Parathyroid adenoma (tissue), 2 donors: ENCODE measurements around the gene C7.

Experiments
- H2AFZ ChIP-seq: fragments of 300-600 bp; sonication (generic); one replicate; pipeline ENCODE4 v1.7.0; 2017; ENCODE audit warnings: antibody characterized with exemption, mild to moderate bottlenecking
- H3K27ac ChIP-seq: fragments of 300-600 bp; sonication (generic); one replicate; pipeline ENCODE4 v1.7.0; 2017
- H3K27me3 ChIP-seq: fragments of 300-600 bp; sonication (generic); one replicate; pipeline ENCODE4 v1.7.0; 2017; ENCODE audit warnings: low read length; ENCODE audit not compliant: control insufficient read depth, insufficient read depth
- H3K36me3 ChIP-seq: fragments of 300-600 bp; sonication (generic); one replicate; pipeline ENCODE4 v1.7.0; 2017; ENCODE audit warnings: low read length; ENCODE audit not compliant: control insufficient read depth, insufficient read depth
- H3K4me1 ChIP-seq: fragments of 300-600 bp; sonication (generic); one replicate; pipeline ENCODE4 v1.7.0; 2017; ENCODE audit warnings: control low read depth
- H3K4me2 ChIP-seq: fragments of 300-600 bp; sonication (generic); one replicate; pipeline ENCODE4 v1.7.0; 2017; ENCODE audit warnings: low read length
- H3K4me3 ChIP-seq: fragments of 300-600 bp; sonication (generic); one replicate; pipeline ENCODE4 v1.7.0; 2017; ENCODE audit warnings: low read depth, low read length
- H3K79me2 ChIP-seq: fragments of 300-600 bp; sonication (generic); one replicate; pipeline ENCODE4 v1.7.0; 2017; ENCODE audit warnings: control low read depth
- H3K9ac ChIP-seq: fragments of 300-600 bp; sonication (generic); one replicate; pipeline ENCODE4 v1.7.0; 2017; ENCODE audit warnings: mild to moderate bottlenecking
- H3K9me3 ChIP-seq: fragments of 300-600 bp; sonication (generic); one replicate; pipeline ENCODE4 v1.7.0; 2017; ENCODE audit warnings: low read length; ENCODE audit not compliant: control insufficient read depth
- CTCF ChIP-seq: fragments of 300-600 bp; sonication (generic); IDR thresholded peaks from one replicate; pipeline ENCODE4 v1.7.0; 2017; ENCODE audit warnings: antibody characterized with exemption, mild to moderate bottlenecking
- donor health status: primary hyperparathyroidism.

Gene C7

GRCh38 chr5:40915341-40915926 is 6.1 kb downstream of the C7 start:
- no peak for TF ChIP-seq CTCF
- H3K27me3 ChIP-seq, result no peaks in the 10 kb centered on the region
- no peak overlapping the region for H3K27ac ChIP-seq
- no peak overlapping the region for H3K9ac ChIP-seq
- no peaks in the 10 kb centered on the region for H3K79me2 ChIP-seq
- peak overlapping the region; percentile 61 for H2AFZ ChIP-seq
- H3K4me1 ChIP-seq, result peaks cover 3% of the 10 kb centered on the region
- H3K9me3 ChIP-seq, result no peaks in the 10 kb centered on the region
- H3K4me2 ChIP-seq, result no peak overlapping the region
- no peaks in the 10 kb centered on the region for H3K36me3 ChIP-seq
- H3K4me3 ChIP-seq, result no peak overlapping the region

GRCh38 chr5:40916226-40916625 is 6.9 kb downstream of the C7 start:
- no peak for TF ChIP-seq CTCF
- no peaks in the 10 kb centered on the region for H3K36me3 ChIP-seq
- H3K79me2 ChIP-seq, result no peaks in the 10 kb centered on the region
- H3K27ac ChIP-seq, result no peak overlapping the region
- no peaks in the 10 kb centered on the region for H3K27me3 ChIP-seq
- H3K4me2 ChIP-seq, result no peak overlapping the region
- no peaks in the 10 kb centered on the region for H3K9me3 ChIP-seq
- H3K9ac ChIP-seq, result no peak overlapping the region
- H3K4me1 ChIP-seq, result peaks cover 3% of the 10 kb centered on the region
- H2AFZ ChIP-seq, result no peak overlapping the region
- H3K4me3 ChIP-seq, result no peak overlapping the region

GRCh38 chr5:40928886-40929448 is 19.7 kb downstream of the C7 start:
- H2AFZ ChIP-seq, result peak overlapping the region; percentile 51
- no peak overlapping the region for H3K4me2 ChIP-seq
- H3K27ac ChIP-seq, result no peak overlapping the region
- no peaks in the 10 kb centered on the region for H3K4me1 ChIP-seq
- TF ChIP-seq CTCF, result no peak
- no peaks in the 10 kb centered on the region for H3K79me2 ChIP-seq
- H3K4me3 ChIP-seq, result no peak overlapping the region
- H3K9ac ChIP-seq, result no peak overlapping the region
- no peaks in the 10 kb centered on the region for H3K27me3 ChIP-seq
- H3K9me3 ChIP-seq, result no peaks in the 10 kb centered on the region
- no peaks in the 10 kb centered on the region for H3K36me3 ChIP-seq

- TF ChIP-seq CTCF, result no peak
- Histone ChIP-seq H3K27me3 (no peaks in the 10 kb centered on the region), H3K27ac (no peak overlapping the region), H2AFZ (peak overlapping the region; percentile 15), H3K36me3 (no peaks in the 10 kb centered on the region), H3K79me2 (no peaks in the 10 kb centered on the region), H3K4me3 (no peak overlapping the region), H3K9ac (no peak overlapping the region), H3K9me3 (no peaks in the 10 kb centered on the region), H3K4me2 (no peak overlapping the region), H3K4me1 (no peaks in the 10 kb centered on the region)
Measured at GRCh38 chr5:40932766-40933165, 23.5 kb downstream of the C7 start.

GRCh38 chr5:40937075-40937474 is 27.8 kb downstream of the C7 start:
- TF ChIP-seq CTCF, result no peak
- no peaks in the 10 kb centered on the region for H3K9me3 ChIP-seq
- no peak overlapping the region for H3K4me3 ChIP-seq
- H3K4me2 ChIP-seq, result no peak overlapping the region
- H3K27me3 ChIP-seq, result no peaks in the 10 kb centered on the region
- H3K9ac ChIP-seq, result no peak overlapping the region
- H3K36me3 ChIP-seq, result no peaks in the 10 kb centered on the region
- no peak overlapping the region for H2AFZ ChIP-seq
- H3K27ac ChIP-seq, result no peak overlapping the region
- H3K79me2 ChIP-seq, result no peaks in the 10 kb centered on the region
- H3K4me1 ChIP-seq, result no peaks in the 10 kb centered on the region
